Neural progenitor cell (in vitro differentiated cells): ENCODE measurements around the gene CNIH2.

Experiments
- EZH2phosphoT487 ChIP-seq: fragments of 200-600 bp; sonication (generic); IDR thresholded peaks from 2 replicates; pipeline ENCODE4 v1.6.1; 2017; ENCODE audit warnings: antibody characterized with exemption
- TF ChIP-seq, protein P1 (sequence below): fragments of 200-600 bp; sonication (generic); IDR thresholded peaks from 2 replicates; pipeline ENCODE4 v1.5.1; 2017; ENCODE audit warnings: antibody characterized with exemption, mild to moderate bottlenecking

DNA sequence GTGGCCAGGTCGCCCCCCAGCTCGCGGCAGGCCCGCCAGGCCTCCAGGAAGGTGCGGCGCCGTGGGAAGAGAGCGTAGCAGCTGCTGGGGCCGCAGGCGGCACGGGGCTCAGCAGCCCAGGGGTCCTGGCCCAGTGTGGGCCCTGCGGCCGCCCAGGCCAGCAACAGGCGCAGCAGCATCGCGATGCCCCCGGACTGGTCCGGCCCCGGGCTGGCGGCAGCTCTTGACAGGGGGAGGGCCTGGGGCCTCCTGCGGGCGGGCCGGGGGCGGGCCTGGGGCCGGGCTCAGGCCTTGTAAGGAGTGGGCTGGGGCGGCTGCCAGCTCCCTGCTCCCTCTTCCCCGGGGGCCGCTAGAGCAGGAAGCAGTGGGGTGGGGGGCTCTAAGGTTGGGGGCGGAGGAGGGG is 38.9 kb downstream of the CNIH2 start, which contains the start of gene CD248:
- TF ChIP-seq, protein P1, sequence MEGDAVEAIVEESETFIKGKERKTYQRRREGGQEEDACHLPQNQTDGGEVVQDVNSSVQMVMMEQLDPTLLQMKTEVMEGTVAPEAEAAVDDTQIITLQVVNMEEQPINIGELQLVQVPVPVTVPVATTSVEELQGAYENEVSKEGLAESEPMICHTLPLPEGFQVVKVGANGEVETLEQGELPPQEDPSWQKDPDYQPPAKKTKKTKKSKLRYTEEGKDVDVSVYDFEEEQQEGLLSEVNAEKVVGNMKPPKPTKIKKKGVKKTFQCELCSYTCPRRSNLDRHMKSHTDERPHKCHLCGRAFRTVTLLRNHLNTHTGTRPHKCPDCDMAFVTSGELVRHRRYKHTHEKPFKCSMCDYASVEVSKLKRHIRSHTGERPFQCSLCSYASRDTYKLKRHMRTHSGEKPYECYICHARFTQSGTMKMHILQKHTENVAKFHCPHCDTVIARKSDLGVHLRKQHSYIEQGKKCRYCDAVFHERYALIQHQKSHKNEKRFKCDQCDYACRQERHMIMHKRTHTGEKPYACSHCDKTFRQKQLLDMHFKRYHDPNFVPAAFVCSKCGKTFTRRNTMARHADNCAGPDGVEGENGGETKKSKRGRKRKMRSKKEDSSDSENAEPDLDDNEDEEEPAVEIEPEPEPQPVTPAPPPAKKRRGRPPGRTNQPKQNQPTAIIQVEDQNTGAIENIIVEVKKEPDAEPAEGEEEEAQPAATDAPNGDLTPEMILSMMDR: no peak
- no peak for TF ChIP-seq EZH2phosphoT487
